ENCODE data around the gene RGCC. TPM values are rescaled to one million over a fixed set of nuclear protein-coding genes. Genes with fewer than 3 reads are reported as not detected.
"Not testable (repeated sequence)": the region's sequence is repeated elsewhere in the genome, so short reads cannot be mapped to it uniquely, and the experiment has no call there.

The RGCC gene
- total RNA-seq, 1 donor, result 20.7 TPM

DNA sequence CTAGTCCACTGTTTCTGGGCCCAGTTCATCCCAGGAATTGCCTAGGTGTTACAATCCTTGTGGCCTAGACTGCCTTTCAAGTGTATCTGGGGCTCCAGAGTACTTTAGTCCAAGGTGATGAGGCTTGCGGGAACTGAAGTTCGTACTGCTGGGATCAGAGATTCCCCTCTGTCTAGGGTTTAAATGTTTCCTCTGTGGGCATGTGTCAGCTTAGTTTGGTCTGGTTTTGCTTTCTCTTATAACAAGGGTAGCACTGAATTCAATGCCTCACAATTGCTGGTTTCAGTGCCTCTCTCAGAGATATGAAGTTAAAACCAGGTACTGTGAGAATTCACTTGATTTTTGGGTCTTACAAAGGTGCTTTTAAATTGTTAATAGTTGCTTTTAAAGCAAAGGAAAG, 30.8 kb downstream of the RGCC start:
- DNase-seq (ENCODE audit: low read depth in 2 of 3, low spot score in 2 of 3), result no peak

DNA sequence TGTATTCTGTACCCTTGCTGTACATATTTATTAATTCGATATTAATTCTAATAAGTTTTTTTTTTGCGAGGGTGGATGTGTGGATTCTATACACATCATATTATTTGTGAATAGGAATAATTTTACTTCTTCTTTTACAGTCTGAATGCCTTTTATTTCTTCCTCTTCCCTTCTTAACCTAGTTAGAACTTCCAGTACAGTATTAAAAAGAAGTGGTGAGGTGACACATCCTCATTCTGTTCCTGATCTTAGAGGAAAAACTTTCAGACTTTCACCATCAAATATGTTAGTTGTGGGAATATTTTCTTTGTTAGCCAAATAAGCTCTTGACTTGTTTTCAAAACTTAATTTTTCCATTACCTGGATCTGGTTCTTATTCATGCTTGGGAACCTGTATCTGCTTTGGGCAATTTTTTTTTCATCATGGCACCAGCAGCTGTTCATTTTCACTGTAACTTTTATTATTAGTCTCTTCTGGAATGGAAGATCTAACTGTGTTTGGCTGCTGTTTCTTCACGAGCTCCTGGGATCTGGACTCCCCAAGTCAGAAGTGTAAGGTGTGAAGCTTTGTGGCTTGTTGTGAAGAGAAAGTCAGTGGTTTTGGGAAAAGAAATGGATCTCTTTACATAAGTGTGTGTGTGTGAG, 33.1 kb downstream of the RGCC start:
- DNase-seq (ENCODE audit: low read depth in 2 of 3, low spot score in 2 of 3), result no peak

DNA sequence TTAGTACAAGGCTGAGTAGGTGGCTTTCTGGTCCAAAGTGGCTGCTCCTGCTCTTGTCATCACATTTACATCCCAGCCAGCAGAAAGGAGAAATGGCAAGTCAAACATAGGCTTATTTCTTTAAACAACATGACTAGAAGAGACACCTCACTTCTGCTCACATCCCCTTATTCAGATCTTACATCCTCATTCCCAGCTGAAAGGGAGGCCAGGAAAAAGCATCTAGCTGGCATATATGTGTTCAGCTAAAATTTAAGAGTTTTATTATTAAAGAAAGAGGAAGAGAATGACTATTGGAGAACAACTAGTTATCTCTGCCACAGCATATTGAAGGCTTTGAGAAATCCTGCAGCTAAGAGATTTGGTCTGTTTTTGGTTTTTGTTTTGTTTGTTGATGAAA, 34.1 kb downstream of the RGCC start:
- no peak for DNase-seq (ENCODE audit: low read depth in 2 of 3, low spot score in 2 of 3)

DNA sequence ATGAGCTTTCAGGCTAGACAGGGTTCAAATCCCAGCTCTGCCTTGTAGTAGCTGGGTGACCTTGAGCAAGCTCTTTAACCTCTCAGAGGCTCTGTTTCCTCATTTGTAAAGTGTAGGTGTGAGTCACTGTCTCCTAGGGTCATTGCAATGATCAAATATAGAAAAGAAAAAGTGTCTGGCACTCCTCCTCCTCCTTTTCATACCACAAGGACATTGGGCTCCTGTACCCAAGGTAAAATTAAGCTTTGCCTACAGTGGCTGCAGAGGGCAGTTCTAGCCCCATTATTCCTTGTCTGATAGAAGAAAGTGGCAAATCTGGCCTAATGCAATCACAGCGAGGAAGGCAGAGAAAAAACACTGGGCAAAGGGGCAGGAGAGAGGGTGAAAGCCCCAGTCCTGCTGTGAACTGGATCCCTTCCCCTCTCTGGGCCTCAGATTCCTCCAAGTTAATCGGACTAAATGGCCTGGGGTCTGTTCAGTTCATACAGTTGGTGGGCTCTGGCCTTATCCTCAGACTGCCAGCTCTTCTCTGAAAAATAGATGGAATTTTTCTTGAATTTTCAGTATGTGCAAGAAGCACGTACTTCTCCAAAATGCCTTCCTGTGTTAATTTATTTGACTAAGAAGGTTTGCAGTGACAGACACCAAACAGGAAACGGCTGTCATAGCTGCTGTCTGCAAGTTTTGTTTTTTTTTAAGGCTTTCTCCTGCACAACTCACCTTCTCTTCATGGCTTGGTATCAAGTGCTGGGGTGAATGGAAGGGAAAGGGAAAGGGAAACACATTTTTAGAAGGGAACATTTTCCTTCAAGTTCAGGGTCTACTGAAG, 35.3 kb downstream of the RGCC start:
- peak in 2 of 3 donors; percentile 43 to 57 for DNase-seq (ENCODE audit: low read depth in 2 of 3, low spot score in 2 of 3)

DNA sequence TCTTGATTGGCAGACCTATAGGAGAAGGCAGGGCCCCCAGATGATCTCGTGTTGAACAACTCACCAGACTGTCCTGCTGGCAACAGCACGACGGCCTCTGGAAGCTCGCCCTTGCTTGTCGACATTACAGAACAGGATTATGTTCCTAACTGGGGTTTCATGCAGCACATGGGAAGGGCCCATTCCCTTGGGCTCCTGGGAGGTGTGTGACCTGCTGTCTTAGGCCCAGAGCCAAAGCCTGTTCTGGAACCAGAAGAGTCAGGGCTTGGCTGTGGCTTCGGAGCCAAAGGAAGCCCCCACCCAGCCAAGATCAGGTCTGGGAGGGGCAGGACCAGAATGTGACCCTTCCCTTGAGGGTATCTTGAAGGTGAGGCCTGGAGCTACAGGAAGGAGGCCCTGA, 36.9 kb downstream of the RGCC start:
- no peak for DNase-seq (ENCODE audit: low read depth in 2 of 3, low spot score in 2 of 3)

DNA sequence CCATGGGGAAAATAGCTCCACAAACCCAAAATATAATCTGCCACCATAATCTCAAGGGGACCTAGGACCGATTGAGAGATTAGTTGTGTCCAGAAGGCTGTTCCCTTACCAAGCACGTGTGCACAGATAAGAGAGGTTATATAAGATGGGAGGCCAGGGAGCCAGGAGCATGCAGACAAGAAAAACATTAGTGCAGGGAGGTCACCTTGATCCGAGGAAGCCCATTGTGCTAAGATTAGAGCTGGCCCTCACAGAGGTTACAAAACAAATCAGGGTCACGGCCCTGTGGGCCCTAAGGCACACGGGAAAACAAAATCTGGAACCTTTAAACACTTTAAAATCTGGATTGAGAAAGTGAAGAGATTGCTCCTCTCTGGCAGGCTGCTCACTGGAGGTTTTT, 37.7 kb downstream of the RGCC start:
- no peak for DNase-seq (ENCODE audit: low read depth in 2 of 3, low spot score in 2 of 3)

DNA sequence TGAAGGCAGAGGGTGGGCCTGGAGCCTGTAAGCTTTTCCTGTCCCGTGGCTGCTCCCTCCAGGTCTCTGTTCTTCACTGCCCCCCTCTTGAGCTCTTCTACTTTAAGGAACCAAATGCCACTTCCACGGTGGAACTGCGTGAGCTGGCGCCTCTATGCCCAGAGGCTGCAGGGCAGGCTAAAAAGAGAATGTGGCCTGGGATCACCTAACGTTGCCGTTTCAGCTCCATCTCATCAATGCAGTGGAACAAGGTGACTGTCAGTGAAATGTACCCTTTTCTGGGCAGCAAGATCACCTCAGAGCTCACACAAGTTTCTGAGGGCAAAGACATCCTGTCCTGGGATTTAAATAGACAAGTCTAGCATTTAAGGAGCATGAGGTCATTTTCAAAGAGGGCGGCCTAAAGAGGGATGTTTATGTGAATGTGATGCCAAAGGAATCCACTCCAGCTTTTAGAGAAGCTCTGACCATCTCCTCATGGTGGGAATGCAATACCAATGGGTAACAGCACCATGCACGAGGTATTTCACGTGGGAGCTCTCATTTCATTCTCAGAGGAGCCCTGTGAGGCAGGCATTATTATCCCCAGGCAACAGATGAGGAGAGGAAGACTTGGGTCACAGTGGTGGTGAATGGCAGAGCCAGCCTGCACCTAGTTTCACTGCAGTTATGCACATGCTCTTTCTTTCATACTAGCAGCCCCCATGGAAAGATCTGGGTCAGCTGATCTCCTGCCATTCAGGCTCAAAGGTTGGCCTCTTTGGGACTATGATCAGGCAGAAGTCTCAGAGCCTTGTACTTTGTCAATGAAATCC, 39.3 kb downstream of the RGCC start:
- DNase-seq (ENCODE audit: low read depth in 2 of 3, low spot score in 2 of 3), result peak in 1 of 3 donors; percentile 9

DNA sequence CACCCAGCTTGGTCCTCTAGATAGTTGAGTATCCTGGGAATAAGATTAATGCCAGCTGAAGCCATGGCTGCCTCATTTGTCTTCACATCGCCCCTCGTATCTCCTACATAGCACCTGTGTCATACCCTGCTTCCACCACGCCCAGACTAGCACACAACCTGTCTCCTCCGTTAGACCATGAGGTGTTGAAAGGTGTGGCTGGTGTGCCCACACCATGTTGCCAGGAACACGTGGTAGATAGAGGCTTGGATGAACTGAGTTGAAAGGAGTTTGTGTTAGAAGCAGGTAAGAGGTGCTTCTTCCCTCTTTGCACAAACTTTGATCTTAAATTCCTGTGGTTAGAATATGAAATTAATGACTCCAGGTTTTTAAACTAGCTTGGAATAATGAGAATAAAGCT, 40.1 kb downstream of the RGCC start:
- DNase-seq (ENCODE audit: low read depth in 2 of 3, low spot score in 2 of 3), result no peak

DNA sequence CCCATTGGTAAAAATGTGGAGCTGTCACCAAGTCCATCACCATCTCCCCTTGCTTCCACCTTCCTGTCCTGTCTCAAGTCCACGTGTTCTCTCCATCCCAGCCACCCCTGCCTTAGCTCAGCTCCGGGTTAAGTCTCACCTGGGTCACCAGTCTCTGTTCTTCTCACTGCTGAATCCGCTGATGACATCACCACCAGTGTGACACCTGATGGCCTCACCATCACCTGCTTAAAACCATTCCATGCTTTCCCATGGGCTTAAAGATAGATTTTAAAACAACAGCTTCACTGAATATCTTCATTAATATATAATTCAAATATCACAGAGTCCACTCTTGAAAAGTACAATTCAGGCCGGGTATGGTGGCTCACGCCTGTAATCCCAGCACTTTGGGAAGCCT, 42.1 kb downstream of the RGCC start:
- no peak for DNase-seq (ENCODE audit: low read depth in 2 of 3, low spot score in 2 of 3)

DNA sequence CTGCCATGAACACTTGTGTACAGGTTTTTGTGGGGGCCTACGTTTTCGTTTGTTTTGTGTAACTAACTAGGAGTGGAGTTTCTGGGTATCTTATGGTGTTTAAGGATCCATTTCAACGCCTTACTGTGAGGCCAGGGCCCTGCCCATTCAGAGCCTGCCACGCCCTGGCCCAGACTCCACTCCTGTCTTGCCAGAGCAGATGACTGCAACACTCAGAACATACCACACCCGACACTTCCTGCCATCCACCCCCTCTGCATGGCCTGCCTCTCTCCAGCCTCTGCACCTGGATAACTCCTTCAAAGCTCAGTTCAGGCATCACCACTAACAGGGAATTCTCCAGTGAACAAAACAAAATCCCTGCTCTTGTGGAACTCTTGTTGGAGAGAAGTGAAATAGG, 43.2 kb downstream of the RGCC start:
- no peak for DNase-seq (ENCODE audit: low read depth in 2 of 3, low spot score in 2 of 3)

DNA sequence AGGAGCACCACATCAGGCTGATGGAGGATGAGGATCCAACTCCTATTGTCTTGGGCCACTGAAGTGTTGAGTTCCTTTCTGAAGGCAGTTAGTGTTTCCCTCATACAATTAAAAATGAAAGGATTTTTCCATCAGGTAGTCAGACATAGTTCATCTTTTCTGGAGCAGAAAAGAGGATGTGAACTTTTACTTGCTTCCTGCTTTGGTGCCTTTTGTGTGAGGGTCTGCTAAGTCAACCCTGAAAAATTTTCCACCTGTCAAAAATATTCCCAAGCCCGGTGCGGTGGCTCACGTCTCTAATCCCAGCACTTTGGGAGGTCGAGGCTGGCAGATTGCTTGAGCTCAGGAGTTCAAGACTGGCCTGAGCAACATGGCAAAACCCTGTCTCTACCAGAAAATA, 43.9 kb downstream of the RGCC start:
- no peak for DNase-seq (ENCODE audit: low read depth in 2 of 3, low spot score in 2 of 3)

DNA sequence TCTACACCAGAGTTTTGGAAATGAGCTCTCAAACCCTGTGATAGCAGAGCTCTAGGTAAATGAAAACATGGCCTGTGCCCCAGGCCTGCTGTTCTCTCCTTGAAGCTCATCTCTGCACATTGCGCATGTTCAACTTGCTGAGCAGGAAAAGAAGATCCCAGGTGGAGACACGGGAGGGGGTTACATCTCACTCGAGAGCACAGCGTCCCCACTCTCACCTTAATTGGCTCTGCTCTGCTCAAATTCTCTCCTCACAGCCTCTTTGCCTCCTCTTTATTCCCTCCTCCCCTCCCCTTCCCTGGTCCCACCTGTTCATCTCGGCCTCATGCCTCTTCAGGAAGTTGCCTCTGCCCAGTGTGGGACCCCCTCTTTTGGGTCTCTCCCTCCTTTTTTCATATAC, 44.7 kb downstream of the RGCC start:
- DNase-seq (ENCODE audit: low read depth in 2 of 3, low spot score in 2 of 3), result no peak

DNA sequence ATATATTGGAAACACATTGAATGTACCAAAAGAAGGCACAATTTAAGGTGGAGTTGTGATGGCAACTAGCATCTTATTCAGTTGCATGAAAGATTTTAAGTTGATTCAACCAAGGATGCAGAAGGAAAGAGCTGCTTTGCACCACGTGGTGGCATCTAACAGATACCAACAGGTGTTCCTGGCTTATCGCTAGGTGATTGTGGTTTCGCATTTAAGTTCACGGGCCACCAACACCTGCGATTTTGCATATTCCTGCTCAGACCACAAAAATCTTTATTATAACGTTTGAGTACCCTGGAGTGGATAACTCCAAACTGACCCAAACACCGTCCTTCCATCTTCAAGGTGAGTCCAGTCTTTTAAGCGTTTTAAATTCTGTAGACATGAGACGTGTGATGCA, 45.3 kb downstream of the RGCC start:
- DNase-seq (ENCODE audit: low read depth in 2 of 3, low spot score in 2 of 3), result no peak

DNA sequence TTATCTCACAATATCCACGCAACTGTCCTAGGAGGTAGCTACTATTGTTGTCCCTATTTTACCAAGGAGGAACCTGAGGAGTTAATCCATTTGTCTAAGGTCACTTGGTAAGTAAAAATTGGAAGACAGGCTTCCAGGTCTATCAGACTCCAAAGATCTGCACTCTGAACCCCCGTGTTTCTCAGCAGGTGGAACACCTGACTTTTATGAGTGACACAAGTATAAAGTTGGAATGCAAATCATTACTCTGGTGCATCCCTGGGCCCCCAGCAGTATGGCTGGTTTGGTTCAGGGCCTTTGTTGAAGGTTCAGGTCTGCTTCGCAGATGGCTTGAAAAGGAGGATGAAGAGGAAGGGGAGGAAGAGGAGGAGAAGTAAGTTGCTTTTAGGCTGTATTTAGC, 46.0 kb downstream of the RGCC start:
- no peak for DNase-seq (ENCODE audit: low read depth in 2 of 3, low spot score in 2 of 3)

DNA sequence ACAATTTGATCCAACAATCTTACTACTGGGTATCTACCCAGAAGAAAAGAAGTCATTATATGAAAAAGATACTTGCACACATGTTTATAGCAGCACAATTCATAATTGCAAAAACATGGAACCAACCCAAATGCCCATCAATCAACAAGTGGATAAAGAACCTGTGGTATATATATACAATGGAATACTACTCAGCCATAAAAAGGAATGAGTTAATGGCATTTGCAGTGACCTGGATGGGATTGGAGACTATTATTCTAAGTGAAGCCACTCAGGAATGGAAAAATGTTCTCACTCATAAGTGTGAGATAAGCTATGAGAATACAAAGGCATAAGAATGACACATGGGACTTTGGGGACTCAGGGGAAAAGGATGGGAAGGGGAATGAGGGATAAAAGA, 47.3 kb downstream of the RGCC start:
- DNase-seq (ENCODE audit: low read depth in 2 of 3, low spot score in 2 of 3), result not testable (repeated sequence)

DNA sequence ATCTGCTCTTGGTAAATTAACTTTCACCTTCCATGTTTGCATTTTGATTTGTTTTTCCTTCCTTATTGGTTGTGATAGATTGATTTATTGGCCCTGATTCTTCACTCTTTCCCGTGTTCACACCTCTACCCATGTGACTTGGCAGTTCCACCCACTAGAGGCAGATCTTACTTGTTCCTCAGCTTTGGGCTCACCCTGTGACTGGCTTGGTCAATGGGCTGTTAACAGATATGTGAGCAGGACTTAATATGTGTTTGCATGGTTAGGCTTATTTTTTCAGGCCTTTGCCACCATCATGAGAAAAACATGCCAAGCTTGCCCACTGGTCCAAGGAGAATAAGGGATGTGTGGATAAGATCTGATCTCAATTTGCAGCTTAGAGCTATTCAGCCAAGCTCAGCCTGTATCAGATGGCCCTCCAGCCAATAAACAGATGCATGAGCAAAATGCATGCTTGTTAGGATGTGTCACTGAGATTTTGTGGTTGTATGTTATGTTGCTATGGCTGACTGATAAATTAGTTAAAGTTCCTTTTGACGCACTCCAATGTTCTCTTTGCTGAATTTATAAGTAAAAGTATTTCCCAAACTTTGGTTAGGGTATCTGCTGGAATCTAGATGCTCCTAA, 48.0 kb downstream of the RGCC start:
- DNase-seq (ENCODE audit: low read depth in 2 of 3, low spot score in 2 of 3), result no peak

DNA sequence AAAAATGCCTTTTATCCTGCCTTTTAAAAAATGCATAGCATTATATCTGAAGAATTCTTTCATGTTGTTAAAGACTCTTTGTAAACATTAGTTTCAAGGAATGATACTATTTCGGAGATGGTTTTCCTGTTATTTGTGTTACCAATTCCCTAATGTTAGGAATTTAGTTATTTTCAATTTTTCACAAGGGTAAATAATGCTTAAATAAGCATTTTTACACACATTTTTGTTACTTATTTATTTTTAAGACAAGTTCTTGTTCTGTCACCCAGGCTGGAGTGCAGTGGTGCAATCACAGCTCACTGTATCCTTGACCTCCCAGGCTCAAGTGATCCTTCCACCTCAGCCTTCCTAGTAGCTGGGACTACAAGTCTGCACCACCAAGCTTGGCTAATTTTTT, 49.0 kb downstream of the RGCC start:
- DNase-seq (ENCODE audit: low read depth in 2 of 3, low spot score in 2 of 3), result no peak

DNA sequence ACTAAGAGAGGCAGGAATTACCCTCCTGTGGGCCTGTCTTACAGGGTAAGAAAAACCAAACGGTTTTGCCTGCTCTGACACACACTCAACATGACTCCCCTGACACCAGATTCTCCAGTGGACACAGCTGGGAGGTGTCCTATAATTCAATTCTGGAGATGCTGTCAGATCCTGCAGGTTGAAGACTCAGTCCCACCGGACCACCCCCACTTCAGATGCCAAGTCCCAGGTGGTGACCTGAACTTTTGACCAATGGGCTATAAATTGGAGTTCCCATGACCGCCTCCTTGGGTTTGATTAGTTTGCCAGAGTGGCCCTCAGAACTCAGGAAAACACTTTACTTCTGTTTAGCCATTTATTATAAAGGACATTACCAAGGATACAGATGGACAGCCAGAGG, 52.6 kb downstream of the RGCC start:
- no peak for DNase-seq (ENCODE audit: low read depth in 2 of 3, low spot score in 2 of 3)

DNA sequence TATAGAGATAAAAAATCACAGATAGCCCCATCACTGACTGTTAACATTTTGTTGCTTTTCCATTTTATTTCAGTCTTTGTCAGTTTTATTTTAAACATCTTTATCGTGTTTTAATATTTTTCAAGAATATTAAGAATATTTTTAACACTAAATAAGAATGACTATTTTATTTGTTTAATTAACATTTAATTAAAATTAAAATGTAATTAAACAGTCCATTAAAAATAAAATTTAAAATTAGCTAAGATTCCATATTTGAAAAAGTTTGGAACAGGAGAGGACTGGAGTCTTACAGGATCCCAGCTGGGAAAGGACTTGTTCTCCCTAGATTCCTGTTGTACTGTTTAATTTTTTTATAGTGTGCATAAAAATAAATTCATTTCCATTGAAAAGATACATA, 54.5 kb downstream of the RGCC start:
- DNase-seq (ENCODE audit: low read depth in 2 of 3, low spot score in 2 of 3), result no peak

DNA sequence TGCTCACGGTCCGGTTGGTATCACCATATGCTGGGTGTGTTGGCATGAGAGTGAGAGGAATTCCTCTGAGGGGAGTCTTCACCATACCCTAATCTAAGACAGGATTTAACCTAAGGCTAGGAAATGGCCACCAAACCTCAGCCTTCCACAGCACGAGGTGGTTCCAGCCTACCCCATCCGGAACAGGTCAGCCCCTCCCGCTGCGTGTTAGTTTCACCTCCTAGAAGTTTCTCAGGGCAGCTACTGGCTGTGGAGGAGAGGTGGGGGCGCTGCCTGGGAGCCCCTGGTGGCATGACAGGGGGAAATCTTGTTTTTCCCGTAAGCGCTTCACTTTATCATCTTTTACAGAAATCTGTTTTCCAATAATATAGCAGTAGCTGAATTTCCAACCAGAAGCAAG, 55.1 kb downstream of the RGCC start:
- DNase-seq (ENCODE audit: low read depth in 2 of 3, low spot score in 2 of 3), result no peak

DNA sequence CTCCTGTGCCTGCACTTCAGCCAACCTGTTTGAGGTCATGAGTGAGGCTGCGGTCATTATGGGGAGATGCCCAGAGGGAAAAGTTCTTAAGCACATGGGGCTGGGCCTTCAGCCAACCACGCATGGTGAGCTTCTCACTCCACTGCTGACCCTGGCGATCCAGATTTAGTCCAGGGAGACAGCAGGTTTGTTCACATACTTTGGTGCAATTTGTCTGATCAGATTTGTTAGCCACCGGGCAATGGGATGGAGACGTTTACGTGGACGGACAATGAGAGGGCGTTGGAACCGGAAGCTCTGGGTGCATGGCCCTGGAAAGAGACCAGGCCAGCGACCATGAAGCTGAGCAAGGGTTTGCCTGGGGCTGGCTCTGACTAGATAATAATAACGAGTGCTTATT, 56.2 kb downstream of the RGCC start:
- no peak for DNase-seq (ENCODE audit: low read depth in 2 of 3, low spot score in 2 of 3)

Measured in hematopoietic multipotent progenitor cell (in vitro differentiated cells).